ENCODE results near the gene RREB1. TPM values are rescaled to one million over a fixed set of nuclear protein-coding genes. Genes with fewer than 3 reads are reported as not detected.
A peak's percentile ranks its signal among the peaks of the same experiment; 100 is the strongest.

Gene RREB1
- total RNA-seq, 1 donor from 2014 or later: 43.9 TPM

DNA sequence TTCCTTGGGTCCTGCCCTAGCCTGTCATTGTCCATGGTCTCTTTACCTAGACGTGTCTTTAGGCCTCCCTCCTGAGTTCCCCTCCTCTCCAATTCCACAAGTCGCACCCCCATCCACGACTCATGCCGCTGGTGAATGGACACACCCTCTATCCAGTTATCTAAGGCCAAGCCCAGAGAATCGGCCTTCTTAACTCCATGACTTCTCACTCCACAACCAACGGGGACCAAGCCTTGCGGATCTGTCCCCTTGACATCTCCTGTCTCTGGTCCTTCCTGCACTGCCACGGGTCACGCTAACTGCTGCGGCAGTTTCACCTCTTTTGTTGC, 7.0 kb upstream of the RREB1 start:
- H3K27ac Mint-ChIP-seq: no peak overlapping the region
- no peaks in the 10 kb centered on the region for H3K9me3 Mint-ChIP-seq
- no peak overlapping the region for H3K4me3 Mint-ChIP-seq
- TF ChIP-seq, protein P1, sequence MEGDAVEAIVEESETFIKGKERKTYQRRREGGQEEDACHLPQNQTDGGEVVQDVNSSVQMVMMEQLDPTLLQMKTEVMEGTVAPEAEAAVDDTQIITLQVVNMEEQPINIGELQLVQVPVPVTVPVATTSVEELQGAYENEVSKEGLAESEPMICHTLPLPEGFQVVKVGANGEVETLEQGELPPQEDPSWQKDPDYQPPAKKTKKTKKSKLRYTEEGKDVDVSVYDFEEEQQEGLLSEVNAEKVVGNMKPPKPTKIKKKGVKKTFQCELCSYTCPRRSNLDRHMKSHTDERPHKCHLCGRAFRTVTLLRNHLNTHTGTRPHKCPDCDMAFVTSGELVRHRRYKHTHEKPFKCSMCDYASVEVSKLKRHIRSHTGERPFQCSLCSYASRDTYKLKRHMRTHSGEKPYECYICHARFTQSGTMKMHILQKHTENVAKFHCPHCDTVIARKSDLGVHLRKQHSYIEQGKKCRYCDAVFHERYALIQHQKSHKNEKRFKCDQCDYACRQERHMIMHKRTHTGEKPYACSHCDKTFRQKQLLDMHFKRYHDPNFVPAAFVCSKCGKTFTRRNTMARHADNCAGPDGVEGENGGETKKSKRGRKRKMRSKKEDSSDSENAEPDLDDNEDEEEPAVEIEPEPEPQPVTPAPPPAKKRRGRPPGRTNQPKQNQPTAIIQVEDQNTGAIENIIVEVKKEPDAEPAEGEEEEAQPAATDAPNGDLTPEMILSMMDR (conservative IDR thresholded peaks at IDR 0.05): no peak
- DNase-seq (ENCODE audit: extremely low spot score, unreplicated experiment): no peak
- H3K27me3 Mint-ChIP-seq: no peaks in the 10 kb centered on the region
- H3K36me3 Mint-ChIP-seq: peaks cover 3% of the 10 kb centered on the region
- peaks cover 6% of the 10 kb centered on the region for H3K4me1 Mint-ChIP-seq (ENCODE audit: unreplicated experiment)

DNA sequence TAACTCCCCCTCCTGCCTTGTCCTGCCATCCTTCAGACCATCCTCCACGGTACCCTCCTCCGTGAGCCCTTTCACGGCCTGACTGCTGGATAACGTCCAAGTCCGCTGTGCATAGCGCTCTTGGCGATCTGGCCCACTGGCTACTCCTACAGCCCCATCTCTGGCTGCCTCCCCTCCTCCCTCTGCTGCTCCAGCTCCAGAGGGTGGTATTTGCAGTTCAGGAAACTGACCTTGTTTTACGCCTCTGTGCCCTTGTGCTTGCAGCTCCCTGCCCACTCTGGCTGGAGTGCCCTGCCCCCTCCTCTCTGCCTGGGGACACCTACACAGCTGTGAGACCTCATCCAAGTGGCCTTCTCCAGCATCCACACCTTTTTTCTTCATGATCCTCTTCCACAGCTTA, 6.5 kb upstream of the RREB1 start:
- no peak overlapping the region for H3K27ac Mint-ChIP-seq
- no peak overlapping the region for H3K4me3 Mint-ChIP-seq
- no peak for DNase-seq (ENCODE audit: extremely low spot score, unreplicated experiment)
- H3K36me3 Mint-ChIP-seq: peaks cover 3% of the 10 kb centered on the region
- H3K9me3 Mint-ChIP-seq: no peaks in the 10 kb centered on the region
- TF ChIP-seq, protein P1 (conservative IDR thresholded peaks at IDR 0.05): no peak
- H3K4me1 Mint-ChIP-seq (ENCODE audit: unreplicated experiment): peaks cover 6% of the 10 kb centered on the region
- H3K27me3 Mint-ChIP-seq: no peaks in the 10 kb centered on the region

DNA sequence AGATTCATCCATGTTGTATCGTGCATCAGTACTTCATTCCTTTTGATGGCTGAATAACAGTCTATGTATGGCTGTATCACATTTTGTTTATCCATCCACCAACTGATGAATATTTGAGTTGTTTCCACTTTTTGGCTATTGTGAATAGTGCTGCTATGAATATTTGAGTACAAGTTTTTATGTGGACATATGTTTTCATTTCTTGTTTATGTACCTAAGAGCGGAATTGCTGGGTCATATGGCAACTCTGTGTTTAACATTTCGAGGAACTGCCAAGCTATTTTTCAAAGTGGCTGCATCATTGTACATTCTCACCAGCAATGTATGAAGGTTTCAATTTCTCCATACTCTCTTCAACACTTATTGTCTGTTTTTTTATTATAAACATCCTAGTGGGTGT, 3.0 kb upstream of the RREB1 start:
- TF ChIP-seq, protein P1 (conservative IDR thresholded peaks at IDR 0.05): no peak
- Mint-ChIP-seq H3K27me3 (no peaks in the 10 kb centered on the region), H3K4me3 (no peak overlapping the region)

DNA sequence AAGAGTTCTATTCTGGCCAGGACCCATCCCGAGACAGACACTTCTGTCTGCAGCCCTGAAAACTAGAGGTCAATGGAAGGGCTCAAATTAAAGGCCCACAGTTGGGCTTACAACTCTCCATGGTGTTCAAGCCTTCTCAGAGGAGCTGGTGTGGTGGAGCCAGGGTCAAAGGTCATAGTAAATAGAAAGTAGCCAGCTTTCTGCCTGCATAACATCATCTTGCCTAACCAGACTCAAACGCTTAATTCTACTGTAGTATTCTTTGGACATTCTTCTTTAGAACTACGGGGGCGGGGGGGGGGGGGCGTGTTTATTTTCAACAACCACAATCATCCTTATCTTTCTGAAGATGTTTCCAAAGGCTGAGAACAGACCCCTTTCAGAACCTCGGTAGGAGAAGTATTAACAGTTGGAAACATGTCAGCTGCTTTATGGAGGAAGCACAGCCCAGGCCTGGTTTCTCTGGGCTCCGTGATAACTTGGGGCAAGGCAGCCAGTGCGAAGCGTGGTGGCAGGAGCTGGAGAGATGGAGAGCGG, 1.5 kb upstream of the RREB1 start:
- Mint-ChIP-seq H3K4me1 (ENCODE audit: unreplicated experiment) (peaks cover 20% of the 10 kb centered on the region), H3K4me3 (peak overlapping the region; percentile 94), H3K27ac (peak overlapping the region; percentile 98), H3K36me3 (peaks cover 3% of the 10 kb centered on the region), H3K27me3 (no peaks in the 10 kb centered on the region), H3K9me3 (no peaks in the 10 kb centered on the region)
- no peak for DNase-seq (ENCODE audit: extremely low spot score, unreplicated experiment)
- TF ChIP-seq, protein P1 (conservative IDR thresholded peaks at IDR 0.05): no peak

More for the DNA sequence above, 3.0 kb upstream of the RREB1 start:
- no peak overlapping the region for H3K27ac Mint-ChIP-seq
- DNase-seq (ENCODE audit: extremely low spot score, unreplicated experiment): no peak
- H3K4me1 Mint-ChIP-seq (ENCODE audit: unreplicated experiment): peaks cover 12% of the 10 kb centered on the region
- H3K36me3 Mint-ChIP-seq: peaks cover 3% of the 10 kb centered on the region
- H3K9me3 Mint-ChIP-seq: no peaks in the 10 kb centered on the region

DNA sequence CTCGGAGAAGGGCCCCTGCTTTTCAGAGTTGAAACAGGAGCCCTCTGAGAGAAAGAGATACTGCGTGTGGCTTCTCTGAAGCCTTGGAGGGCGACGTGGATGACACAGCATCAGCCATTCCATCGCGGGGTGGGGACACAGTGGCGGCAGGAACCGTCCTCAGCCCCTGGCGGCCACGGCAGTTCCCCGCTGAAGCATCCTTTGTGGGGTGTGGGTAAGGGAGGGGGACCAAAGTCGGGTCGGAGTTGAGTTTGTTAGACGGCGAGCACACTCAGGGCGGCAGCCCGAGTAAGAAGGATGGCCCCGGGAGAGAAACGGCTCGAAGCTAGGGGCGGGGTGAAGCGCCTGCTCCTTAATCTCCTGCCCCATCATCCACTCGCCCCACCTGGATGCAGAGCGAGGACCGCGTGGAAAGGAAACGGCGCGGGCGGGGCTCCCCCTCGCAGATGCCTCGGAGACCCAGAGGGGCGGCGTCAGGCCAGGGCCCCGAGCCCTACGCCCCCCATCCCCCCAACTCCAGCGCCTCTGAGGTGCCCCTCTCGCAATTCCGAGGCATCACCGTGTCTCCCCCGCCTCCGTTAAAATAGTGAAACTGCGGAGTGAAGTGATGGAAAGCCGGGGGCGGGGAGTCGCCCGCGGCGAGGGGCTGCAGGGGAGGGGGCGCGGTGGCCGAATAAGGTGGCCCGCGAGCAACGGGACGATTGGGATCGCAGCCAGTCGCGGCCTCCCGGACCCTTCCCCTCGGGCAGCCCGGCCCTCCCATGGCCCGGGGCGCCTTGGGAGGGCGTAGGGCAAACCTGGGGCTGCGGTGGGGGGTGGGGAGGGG, 796 bp upstream of the RREB1 start:
- Mint-ChIP-seq H3K27me3 (no peaks in the 10 kb centered on the region), H3K4me3 (peak overlapping the region; percentile 94), H3K9me3 (no peaks in the 10 kb centered on the region), H3K27ac (peak overlapping the region; percentile 98), H3K36me3 (peaks cover 3% of the 10 kb centered on the region), H3K4me1 (ENCODE audit: unreplicated experiment) (peaks cover 25% of the 10 kb centered on the region)
- no peak for DNase-seq (ENCODE audit: extremely low spot score, unreplicated experiment)
- TF ChIP-seq, protein P1 (conservative IDR thresholded peaks at IDR 0.05): peak; percentile 54
